K562 (cell line): Measurements from ENCODE around the gene VANGL1. TPM values are rescaled to one million over a fixed set of nuclear protein-coding genes. Genes with fewer than 3 reads are reported as not detected.

Experiments
- ATAC-seq: fragments of 200-7000 bp; cut with Tn5 transposase; 3 replicates; pipeline ENCODE4 v1.9.1; 2020; ENCODE audit warnings: moderate library complexity
- BruUV-seq: library from RNA; stranded (reverse); fragments of 400-500 nt; replicated peaks from 2 replicates; lab custom pipeline; 2021; lab: Mats Ljungman, UMichigan
- CTCF ChIA-PET: fragments of 300-600 bp; formaldehyde crosslinking; extraction: SDS; loops from one replicate; lab custom pipeline; 2021; ENCODE audit warnings: low intra/inter-chr PET ratio; lab: Yijun Ruan, JAX
- POLR2A ChIA-PET: fragments of 300-600, 350-650 bp; sonication (Branson Sonifier 250); formaldehyde crosslinking; extraction: SDS; loops from one replicate; lab custom pipeline; 2021; ENCODE audit warnings: antibody characterized with exemption, inconsistent platforms; lab: Yijun Ruan, JAX
- DNase-seq, 4 experiments: peaks; one replicate each; pipeline versions ENCODE4 v3.0.0 to v3.0.0-alpha.2; 2011 to 2018; ENCODE audit warnings: low spot score in 3 of 4, mixed read lengths in 3 of 4; ENCODE audit errors: extremely low read depth in 1 of 4
- FAIRE-seq: peaks from 2 replicates; lab custom pipeline; 2011; peaks lifted over from hg19 to GRCh38; lab: Jason Lieb, UNC
- H2AFZ ChIP-seq: 2 replicates; pipeline ENCODE4 v1.6.0; 2011; ENCODE audit warnings: low read depth, low read length, control low read depth, inconsistent platforms
- H3K27ac ChIP-seq: fragments of 200-600 bp; 3 replicates; pipeline ENCODE4 v1.8.0; 2011; ENCODE audit warnings: low read depth, mild to moderate bottlenecking, control low read depth, inconsistent platforms, low read length, moderate library complexity, mixed read lengths; ENCODE audit errors: extremely low read depth
- H3K27me3 ChIP-seq, 2 experiments: fragments of 300-600 bp in 1 of 2; 2 replicates in 1 of 2; 3 replicates in 1 of 2; pipeline versions ENCODE4 v1.6.0 to v1.8.0; 2011; ENCODE audit warnings: inconsistent platforms in 2 of 2, low read length in 2 of 2, mild to moderate bottlenecking in 1 of 2, mixed read lengths in 1 of 2, moderate library complexity in 1 of 2; ENCODE audit not compliant: control insufficient read depth in 2 of 2, insufficient read depth in 2 of 2
- H3K36me3 ChIP-seq: fragments of 300-600 bp; 3 replicates; pipeline ENCODE4 v1.8.0; 2011; ENCODE audit warnings: mild to moderate bottlenecking, low read length, inconsistent platforms; ENCODE audit not compliant: control insufficient read depth, insufficient read depth
- H3K4me1 ChIP-seq, 2 experiments: fragments of 200-600 bp in 1 of 2; replicated peaks in 1 of 2; 2 replicates in 1 of 2; 3 replicates in 1 of 2; pipeline versions ENCODE4 v1.5.1 to v1.8.0; 2011; ENCODE audit warnings: inconsistent platforms in 2 of 2, low read length in 2 of 2, mild to moderate bottlenecking in 1 of 2, mixed read lengths in 1 of 2, moderate library complexity in 1 of 2; ENCODE audit not compliant: control insufficient read depth in 2 of 2, insufficient read depth in 2 of 2
- H3K4me2 ChIP-seq: 2 replicates; pipeline ENCODE4 v1.6.1; 2011; ENCODE audit warnings: low read length, control low read depth, inconsistent platforms, mixed read lengths; ENCODE audit not compliant: insufficient read depth
- H3K4me3 ChIP-seq: fragments of 200-600 bp; sonication (generic), shearing (Covaris generic); 2 replicates; pipeline ENCODE4 v1.5.1; 2016; ENCODE audit warnings: control low read depth, inconsistent platforms
- H3K79me2 ChIP-seq: fragments of 200-600 bp; 3 replicates; pipeline ENCODE4 v1.8.0; 2011; ENCODE audit warnings: low read length, inconsistent platforms; ENCODE audit not compliant: control insufficient read depth, insufficient read depth
- H3K9ac ChIP-seq, 2 experiments: 2 replicates each; pipeline versions ENCODE4 v1.6.0 to v1.6.1; 2011; ENCODE audit warnings: low read depth in 2 of 2, low read length in 2 of 2, control low read depth in 1 of 2, inconsistent platforms in 1 of 2, mild to moderate bottlenecking in 1 of 2, mixed read lengths in 1 of 2; ENCODE audit not compliant: insufficient read depth in 1 of 2
- H3K9me1 ChIP-seq: one replicate; pipeline ENCODE4 v1.6.0; 2011; ENCODE audit warnings: inconsistent platforms, mild to moderate bottlenecking, low read length, moderate library complexity; ENCODE audit not compliant: control insufficient read depth, insufficient read depth
- H3K9me3 ChIP-seq: replicated peaks from 2 replicates; pipeline ENCODE4 v1.5.1; 2011; ENCODE audit warnings: low read depth, low read length, inconsistent platforms; ENCODE audit not compliant: control insufficient read depth, insufficient read depth
- H4K20me1 ChIP-seq: replicated peaks from 2 replicates; pipeline ENCODE4 v1.6.1; 2011; ENCODE audit warnings: low read length, inconsistent platforms, mixed read lengths; ENCODE audit not compliant: control insufficient read depth, insufficient read depth
- ARNT ChIP-seq, 2 experiments: fragments of 450-650 bp; IDR thresholded peaks; 2 replicates each; pipeline ENCODE4 v1.6.1; 2016; ENCODE audit warnings: mild to moderate bottlenecking in 1 of 2
- BRD9 ChIP-seq: fragments of 450-650 bp; IDR thresholded peaks from 2 replicates; pipeline ENCODE4 v1.6.1; 2018; ENCODE audit warnings: low read depth; ENCODE audit not compliant: partially characterized antibody
- C11orf30 ChIP-seq: fragments of 450-650 bp; IDR thresholded peaks from 2 replicates; pipeline ENCODE4 v1.6.1; 2016; ENCODE audit warnings: low read depth, mild to moderate bottlenecking
- CBFB ChIP-seq: sonication (generic); formaldehyde crosslinking; IDR thresholded peaks from 2 replicates; pipeline ENCODE4 v1.4.0; 2020; ENCODE audit warnings: mild to moderate bottlenecking, missing genetic modification reagents
- CTBP1 ChIP-seq: fragments of 450-650 bp; IDR thresholded peaks from 2 replicates; pipeline ENCODE4 v1.6.1; 2016; ENCODE audit warnings: borderline replicate concordance
- DACH1 ChIP-seq: fragments of 450-650 bp; IDR thresholded peaks from 2 replicates; pipeline ENCODE4 v1.6.1; 2018; ENCODE audit not compliant: partially characterized antibody
- FIP1L1 ChIP-seq: fragments of 200-400 bp; formaldehyde crosslinking; IDR thresholded peaks from 2 replicates; pipeline ENCODE4 v1.6.1; 2018; ENCODE audit warnings: mild to moderate bottlenecking, low read depth, low read length; ENCODE audit not compliant: poor library complexity, severe bottlenecking
- GATA2 ChIP-seq: sonication (generic); formaldehyde crosslinking; IDR thresholded peaks from 2 replicates; pipeline ENCODE4 v1.4.0; 2020; ENCODE audit warnings: mild to moderate bottlenecking, missing genetic modification reagents
- ILK ChIP-seq: fragments of 450-650 bp; IDR thresholded peaks from 2 replicates; pipeline ENCODE4 v1.6.1; 2016; ENCODE audit warnings: missing genetic modification characterization, low read depth, mild to moderate bottlenecking, missing compliant biosample characterization, moderate library complexity, borderline replicate concordance
- MTA1 ChIP-seq: fragments of 450-650 bp; IDR thresholded peaks from 2 replicates; pipeline ENCODE4 v1.6.1; 2017; ENCODE audit warnings: borderline replicate concordance
- NELFE ChIP-seq: IDR thresholded peaks from 2 replicates; pipeline ENCODE4 v1.6.1; 2011; ENCODE audit warnings: mild to moderate bottlenecking; ENCODE audit not compliant: insufficient read depth, insufficient read length
- SMAD3 ChIP-seq: fragments of 450-650 bp; formaldehyde crosslinking; conservative IDR thresholded peaks from 2 replicates; pipeline ENCODE4 v1.4.0; 2020; ENCODE audit warnings: mild to moderate bottlenecking
- SP1 ChIP-seq: sonication (generic); formaldehyde crosslinking; IDR thresholded peaks from 2 replicates; pipeline ENCODE4 v1.8.1; 2022; ENCODE audit warnings: mild to moderate bottlenecking, missing genetic modification reagents
- ZKSCAN1 ChIP-seq: fragments of 150-350 bp; IDR thresholded peaks from 2 replicates; pipeline ENCODE4 v1.6.1; 2016; ENCODE audit warnings: low read depth, low read length
- WGBS: fragments of 100-300 bp; shearing (Covaris generic); methylation state at CpG from one replicate; pipeline ENCODE4 v1.1.6; 2016; ENCODE audit warnings: low coverage, mixed read lengths; ENCODE audit not compliant: insufficient coverage; ENCODE audit errors: missing lambda C conversion rate; 5-methylcytosine and 5-hydroxymethylcytosine counted together
- in situ Hi-C: fragments of 300-500 bp; cut with MboI; formaldehyde crosslinking; loops from 4 replicates; pipeline ENCODE4 v1.15.0; 2018; ENCODE audit warnings: inconsistent platforms, mixed read lengths
- intact Hi-C: fragments of 100-400 bp; cut with micrococcal nuclease; formaldehyde crosslinking; loops from 2 replicates; pipeline ENCODE4 v1.14.2; 2022
- polyA plus RNA-seq, 8 experiments: library from polyadenylated mRNA; depleted of rRNA in 4 of 8; stranded (reverse) in 5 of 8; unstranded in 3 of 8; fragments of >200 nt; fragmentation: Nextera tagmentation in 2 of 8; fragmentation: Illumina TruSeq in 1 of 8; extraction: Ambion mirVana in 2 of 8; extraction: Trizol in 1 of 8; gene quantifications; 2 replicates each; pipeline versions ENCODE4 v1.2.1 to v1.2.3, GENCODE V29; 2011 to 2014; ENCODE audit warnings: inconsistent platforms in 1 of 8, missing spikeins in 1 of 8
- total RNA-seq, 7 experiments: library from RNA; depleted of rRNA in 6 of 7; stranded (reverse); fragments of >200 nt in 6 of 7; fragmentation: Illumina TruSeq in 2 of 7; extraction: Trizol in 2 of 7; gene quantifications; 2 replicates each; pipeline versions ENCODE4 v1.2.1 to v1.2.3, GENCODE V29; 2011 to 2021; ENCODE audit warnings: low replicate concordance in 1 of 7
- TF ChIP-seq, protein P1 (sequence below), 3 experiments: fragments of 200-800 bp in 1 of 3; fragments of 250-450 bp in 1 of 3; fragments of 450-650 bp in 1 of 3; sonication (Bioruptor Pico) in 1 of 3; sonication (Bioruptor generic) in 1 of 3; formaldehyde crosslinking in 1 of 3; IDR thresholded peaks; 2 replicates each; pipeline versions ENCODE4 v1.6.1 to v1.8.0; 2016 to 2022; ENCODE audit warnings: mild to moderate bottlenecking in 2 of 3, missing genetic modification characterization in 2 of 3, missing compliant biosample characterization in 1 of 3, moderate library complexity in 1 of 3
- TF ChIP-seq, protein P2 (sequence below), 2 experiments: IDR thresholded peaks in 1 of 2; conservative IDR thresholded peaks in 1 of 2; 2 replicates each; pipeline ENCODE4 v1.6.1; 2016; ENCODE audit warnings: low read depth in 2 of 2, mild to moderate bottlenecking in 1 of 2, missing compliant biosample characterization in 1 of 2, missing genetic modification characterization in 1 of 2, moderate library complexity in 1 of 2

Gene VANGL1
- total and polyA plus RNA-seq, 9 of the 15 experiments (the other 6 are each of a cell fraction or from before 2014, with no cell fraction given), result 0.90 to 12.8 (median 9.6) TPM

DNA sequence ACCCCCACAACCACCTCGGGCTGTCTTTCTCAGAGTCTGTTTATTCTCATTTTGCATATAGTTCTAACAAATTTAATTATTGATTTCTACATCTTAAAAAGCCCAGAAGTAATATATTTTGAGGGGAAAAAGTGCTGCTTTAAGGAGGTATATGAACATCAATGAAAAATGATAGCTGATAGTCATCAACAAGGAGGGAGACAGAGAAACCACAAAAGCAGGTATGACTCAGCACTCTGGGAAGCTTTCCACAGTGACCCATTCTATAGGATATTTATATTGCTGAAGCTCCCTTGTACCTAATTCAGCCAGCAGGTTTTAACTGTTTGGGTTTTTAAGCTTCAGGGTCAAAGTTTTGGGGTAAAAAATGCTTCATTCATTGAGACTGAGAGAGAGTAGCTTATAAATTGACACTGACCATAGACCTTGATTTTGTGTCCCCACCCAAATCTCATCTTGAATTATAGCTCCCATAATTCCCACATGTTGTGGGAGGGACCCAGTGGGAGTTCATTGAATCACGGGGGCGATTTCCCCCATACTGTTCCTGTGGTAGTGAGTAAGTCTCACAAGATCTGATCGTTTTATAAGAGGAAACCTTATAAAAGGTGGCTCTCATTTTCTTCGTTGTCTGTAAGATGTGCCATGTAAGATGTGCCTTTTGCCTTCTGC, 27.4 kb downstream of the VANGL1 start:
- peaks cover 63% of the 10 kb centered on the region for H3K36me3 ChIP-seq
- in situ Hi-C loops, result no loop called here
- DNase-seq, result peak; percentile 59 to 86 (median 65)
- WGBS, result 28% methylated on average over 5 of the region's 5 CpGs
- CTCF ChIA-PET, result no interaction called here
- no peak overlapping the region for H2AFZ ChIP-seq
- peak overlapping the region in 1 of 2 experiments; percentile 16; a peak in 1 of 4 replicates for H3K9ac ChIP-seq
- intact Hi-C loops, result no loop called here
- H3K9me1 ChIP-seq, result no peaks in the 10 kb centered on the region
- no TSS peak for BruUV-seq
- no peak overlapping the region for H3K4me3 ChIP-seq
- no peaks in the 10 kb centered on the region for H3K27me3 ChIP-seq
- H3K4me1 ChIP-seq, result peaks cover 11 to 42% of the 10 kb centered on the region in 2 experiments
- H4K20me1 ChIP-seq, result no peaks in the 10 kb centered on the region
- FAIRE-seq, result peak; percentile 87
- ATAC-seq, result peak; percentile 85
- peaks cover 10% of the 10 kb centered on the region; the same call in 2 of the 3 replicates for H3K79me2 ChIP-seq
- no peaks in the 10 kb centered on the region for H3K9me3 ChIP-seq
- peak overlapping the region; percentile 69 for H3K27ac ChIP-seq
- POLR2A ChIA-PET, result interaction anchor here (1.0 to 3.4 kb wide), 7 partner anchors 9 to 26 kb away, joined by 3 to 16 read pairs (median 9); no protein-coding TSS in a partner anchor
- peak overlapping the region; percentile 7; the same call in 1 of the 2 replicates for H3K4me2 ChIP-seq
- TF ChIP-seq CTBP1 (no peak; the same call in 1 of the 2 replicates), BRD9 (no peak), MTA1 (no peak), C11orf30 (peak; percentile 94), ILK (no peak), FIP1L1 (no peak), DACH1 (no peak), GATA2 (CRISPR knock-in tag) (peak; percentile 64), CBFB (CRISPR knock-in tag) (no peak), SMAD3 (CRISPR knock-in tag) (no peak), SP1 (CRISPR knock-in tag) (no peak), ARNT (IDR thresholded peaks at IDR 0.05) (0 out of 4 replicates have a peak, but pooled peaks of 1 of the 2 experiments have one; percentile 30), ZKSCAN1 (no peak), NELFE (no peak)
- TF ChIP-seq, protein P1, sequence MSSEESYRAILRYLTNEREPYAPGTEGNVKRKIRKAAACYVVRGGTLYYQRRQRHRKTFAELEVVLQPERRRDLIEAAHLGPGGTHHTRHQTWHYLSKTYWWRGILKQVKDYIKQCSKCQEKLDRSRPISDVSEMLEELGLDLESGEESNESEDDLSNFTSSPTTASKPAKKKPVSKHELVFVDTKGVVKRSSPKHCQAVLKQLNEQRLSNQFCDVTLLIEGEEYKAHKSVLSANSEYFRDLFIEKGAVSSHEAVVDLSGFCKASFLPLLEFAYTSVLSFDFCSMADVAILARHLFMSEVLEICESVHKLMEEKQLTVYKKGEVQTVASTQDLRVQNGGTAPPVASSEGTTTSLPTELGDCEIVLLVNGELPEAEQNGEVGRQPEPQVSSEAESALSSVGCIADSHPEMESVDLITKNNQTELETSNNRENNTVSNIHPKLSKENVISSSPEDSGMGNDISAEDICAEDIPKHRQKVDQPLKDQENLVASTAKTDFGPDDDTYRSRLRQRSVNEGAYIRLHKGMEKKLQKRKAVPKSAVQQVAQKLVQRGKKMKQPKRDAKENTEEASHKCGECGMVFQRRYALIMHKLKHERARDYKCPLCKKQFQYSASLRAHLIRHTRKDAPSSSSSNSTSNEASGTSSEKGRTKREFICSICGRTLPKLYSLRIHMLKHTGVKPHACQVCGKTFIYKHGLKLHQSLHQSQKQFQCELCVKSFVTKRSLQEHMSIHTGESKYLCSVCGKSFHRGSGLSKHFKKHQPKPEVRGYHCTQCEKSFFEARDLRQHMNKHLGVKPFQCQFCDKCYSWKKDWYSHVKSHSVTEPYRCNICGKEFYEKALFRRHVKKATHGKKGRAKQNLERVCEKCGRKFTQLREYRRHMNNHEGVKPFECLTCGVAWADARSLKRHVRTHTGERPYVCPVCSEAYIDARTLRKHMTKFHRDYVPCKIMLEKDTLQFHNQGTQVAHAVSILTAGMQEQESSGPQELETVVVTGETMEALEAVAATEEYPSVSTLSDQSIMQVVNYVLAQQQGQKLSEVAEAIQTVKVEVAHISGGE (CRISPR knock-in tag; IDR thresholded peaks at IDR 0.05), result no peak
- TF ChIP-seq, protein P2, sequence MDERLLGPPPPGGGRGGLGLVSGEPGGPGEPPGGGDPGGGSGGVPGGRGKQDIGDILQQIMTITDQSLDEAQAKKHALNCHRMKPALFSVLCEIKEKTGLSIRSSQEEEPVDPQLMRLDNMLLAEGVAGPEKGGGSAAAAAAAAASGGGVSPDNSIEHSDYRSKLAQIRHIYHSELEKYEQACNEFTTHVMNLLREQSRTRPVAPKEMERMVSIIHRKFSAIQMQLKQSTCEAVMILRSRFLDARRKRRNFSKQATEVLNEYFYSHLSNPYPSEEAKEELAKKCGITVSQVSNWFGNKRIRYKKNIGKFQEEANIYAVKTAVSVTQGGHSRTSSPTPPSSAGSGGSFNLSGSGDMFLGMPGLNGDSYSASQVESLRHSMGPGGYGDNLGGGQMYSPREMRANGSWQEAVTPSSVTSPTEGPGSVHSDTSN (CRISPR knock-in tag; IDR thresholded peaks at IDR 0.05; ENCODE audit: low read depth), result no peak
- TF ChIP-seq, protein P2 (tag; conservative IDR thresholded peaks at IDR 0.05; ENCODE audit: low read depth), result peak; percentile 61
